NCI-H128 (cell line): Measurements from ENCODE around the gene UBE2B.
"Not testable (repeated sequence)": the region's sequence is repeated elsewhere in the genome, so short reads cannot be mapped to it uniquely, and the experiment has no call there.

ENCODE experiments used
- DNase-seq: peaks from one replicate; lab custom pipeline; 2025; ENCODE audit not compliant: unreplicated experiment; lab: John Stamatoyannopoulos, UW

UBE2B gene

GRCh38 chr5:134398609-134399155 is 27.3 kb downstream of the UBE2B start:
- DNase-seq: no peak

- no peak for DNase-seq
Measured at GRCh38 chr5:134403951-134404350, 32.6 kb downstream of the UBE2B start.

GRCh38 chr5:134406390-134406789 is 35.0 kb downstream of the UBE2B start:
- no peak for DNase-seq

GRCh38 chr5:134409321-134409720 is 38.0 kb downstream of the UBE2B start:
- no peak for DNase-seq

- no peak for DNase-seq
Measured at GRCh38 chr5:134410822-134411221, 39.5 kb downstream of the UBE2B start.

- DNase-seq: no peak
Measured at GRCh38 chr5:134411228-134411545, 39.8 kb downstream of the UBE2B start.

- peak; percentile 51 for DNase-seq
Measured at GRCh38 chr5:134411546-134412266, 40.3 kb downstream of the UBE2B start, which contains the start of gene CDKN2AIPNL. Gene CDKN2AIPNL, minus strand, starts transcription at chr5:134411881. Its CDS starts 27 bp downstream, at chr5:134411854.

- no peak for DNase-seq
Measured at GRCh38 chr5:134413046-134413445, 41.7 kb downstream of the UBE2B start.

- DNase-seq: no peak
Measured at GRCh38 chr5:134417707-134418106, 46.3 kb downstream of the UBE2B start.

- DNase-seq: no peak
Measured at GRCh38 chr5:134418958-134419357, 47.6 kb downstream of the UBE2B start.

GRCh38 chr5:134420343-134420742 is 49.0 kb downstream of the UBE2B start:
- DNase-seq: no peak

GRCh38 chr5:134421038-134421437 is 49.7 kb downstream of the UBE2B start:
- not testable (repeated sequence) for DNase-seq

GRCh38 chr5:134422791-134423365 is 51.5 kb downstream of the UBE2B start:
- no peak for DNase-seq

GRCh38 chr5:134423376-134423775 is 52.0 kb downstream of the UBE2B start:
- DNase-seq: no peak

- DNase-seq: no peak
Measured at GRCh38 chr5:134426361-134426760, 55.0 kb downstream of the UBE2B start.

GRCh38 chr5:134427540-134428041 is 56.2 kb downstream of the UBE2B start:
- DNase-seq: no peak

- no peak for DNase-seq
Measured at GRCh38 chr5:134430001-134430569, 58.7 kb downstream of the UBE2B start.

GRCh38 chr5:134432174-134432573 is 60.8 kb downstream of the UBE2B start:
- no peak for DNase-seq

GRCh38 chr5:134432677-134433359 is 61.4 kb downstream of the UBE2B start:
- DNase-seq: no peak

- no peak for DNase-seq
Measured at GRCh38 chr5:134435560-134435959, 64.2 kb downstream of the UBE2B start.

GRCh38 chr5:134436523-134437339 is 65.4 kb downstream of the UBE2B start:
- peak; percentile 29 for DNase-seq
